Measurements from ENCODE around the gene CPVL.

- TF ChIP-seq ELK1 (IDR thresholded peaks at IDR 0.05; ENCODE audit: borderline replicate concordance, low read depth, low read length) (no peak), CTCF (conservative IDR thresholded peaks at IDR 0.05; ENCODE audit: low read depth, low read length) (no peak)
These were observed 166.6 kb downstream of the CPVL start for GRCh38 chr7:28979776-28980175.

All from IMR-90 (cell line).